Sciatic nerve (tissue), 2 donors: ENCODE data around the gene WDR35. TPM values are rescaled to one million over a fixed set of nuclear protein-coding genes. Genes with fewer than 3 reads are reported as not detected.
A peak's percentile ranks its signal among the peaks of the same experiment; 100 is the strongest.
"Not testable (repeated sequence)": the region's sequence is repeated elsewhere in the genome, so short reads cannot be mapped to it uniquely, and the experiment has no call there.

ENCODE experiments used
- ATAC-seq: fragments of 200-7000 bp; cut with Tn5 transposase; one replicate; pipeline ENCODE4 v1.9.1; 2020; ENCODE audit warnings: mild to moderate bottlenecking, moderate library complexity
- DNase-seq: peaks from one replicate; pipeline ENCODE4 v3.0.0-alpha.2; 2020; ENCODE audit warnings: low spot score
- intact Hi-C: fragments of 100-400 bp; cut with DNase I; formaldehyde crosslinking; loops from one replicate; pipeline ENCODE4 v1.14.2; 2022
- total RNA-seq: library from RNA; stranded (reverse); fragmentation: NEBNext Ultra II Directional; extraction: Animal tissue kit (Norgen Biotek cat#: 25700); gene quantifications from one replicate; pipeline ENCODE4 v1.2.1, GENCODE V29; 2021
- donor health status: DM: no; HTN: no; CAD: no.
- donor health status: DM: no; HTN: no; CAD: no.

WDR35 gene
- total RNA-seq, 1 donor from 2014 or later = 16.4 TPM

- DNase-seq = no peak
- ATAC-seq = no peak
- intact Hi-C loops = no loop called here
These were observed 40.8 kb downstream of the WDR35 start for GRCh38 chr2:19949071-19949470.

- intact Hi-C loops = no loop called here
- DNase-seq (no peak), ATAC-seq (no peak)
These were observed 42.5 kb downstream of the WDR35 start for GRCh38 chr2:19947184-19947940.

GRCh38 chr2:19944205-19944845 lies 45.6 kb downstream of the WDR35 start:
- DNase-seq (no peak), ATAC-seq (no peak)
- intact Hi-C loops = no loop called here

- ATAC-seq = no peak
- intact Hi-C loops = no loop called here
These were observed 46.7 kb downstream of the WDR35 start for GRCh38 chr2:19943189-19943588.

GRCh38 chr2:19942199-19942598 lies 47.7 kb downstream of the WDR35 start:
- DNase-seq (no peak), ATAC-seq (no peak)
- intact Hi-C loops = no loop called here

More at GRCh38 chr2:19943189-19943588, 46.7 kb downstream of the WDR35 start:
- DNase-seq = no peak

GRCh38 chr2:19937004-19937403 lies 52.9 kb downstream of the WDR35 start:
- intact Hi-C loops = no loop called here
- no peak for DNase-seq
- no peak for ATAC-seq

GRCh38 chr2:19936203-19936602 lies 53.7 kb downstream of the WDR35 start:
- DNase-seq (no peak), ATAC-seq (no peak)
- intact Hi-C loops = no loop called here

- ATAC-seq = no peak
- DNase-seq = no peak
- intact Hi-C loops = no loop called here
These were observed 56.4 kb downstream of the WDR35 start for GRCh38 chr2:19933351-19933981.

- intact Hi-C loops = no loop called here
- DNase-seq = no peak
- ATAC-seq = no peak
These were observed 57.0 kb downstream of the WDR35 start for GRCh38 chr2:19932928-19933327.

- intact Hi-C loops = no loop called here
- DNase-seq (no peak), ATAC-seq (no peak)
These were observed 60.7 kb downstream of the WDR35 start for GRCh38 chr2:19929226-19929625.

- intact Hi-C loops = not testable (repeated sequence)
These were observed 62.1 kb downstream of the WDR35 start for GRCh38 chr2:19927816-19928215.

GRCh38 chr2:19924526-19924925 lies 65.4 kb downstream of the WDR35 start:
- DNase-seq, intact Hi-C loops, ATAC-seq: not testable (repeated sequence)

More at GRCh38 chr2:19927816-19928215, 62.1 kb downstream of the WDR35 start:
- ATAC-seq, DNase-seq: not testable (repeated sequence)

- not testable (repeated sequence) for DNase-seq, ATAC-seq
These were observed 67.7 kb downstream of the WDR35 start for GRCh38 chr2:19922188-19922587.

GRCh38 chr2:19916385-19916950 lies 73.4 kb downstream of the WDR35 start:
- ATAC-seq (no peak), DNase-seq (no peak)
- intact Hi-C loops = no loop called here

More at GRCh38 chr2:19922188-19922587, 67.7 kb downstream of the WDR35 start:
- intact Hi-C loops = not testable (repeated sequence)

GRCh38 chr2:19914266-19914975 lies 75.5 kb downstream of the WDR35 start:
- intact Hi-C loops = no loop called here
- DNase-seq (no peak), ATAC-seq (no peak)

- intact Hi-C loops = no loop called here
- ATAC-seq = no peak
- no peak for DNase-seq
These were observed 77.9 kb downstream of the WDR35 start for GRCh38 chr2:19911808-19912509.

- intact Hi-C loops = no loop called here
- peak; percentile 1 for ATAC-seq
- DNase-seq = no peak
These were observed 87.6 kb downstream of the WDR35 start for GRCh38 chr2:19902216-19902740.
